Liver (tissue), 2 donors: ENCODE results near the gene EHBP1.

Source experiments
- CTCF ChIP-seq: fragments of 150-350 bp; IDR thresholded peaks from 2 replicates; pipeline ENCODE4 v1.5.1; 2017; ENCODE audit warnings: improper control_type of control experiment, low read depth, low read length; ENCODE audit not compliant: missing input control
- FOXA2 ChIP-seq: IDR thresholded peaks from 2 replicates; pipeline ENCODE4 v1.6.1; 2016; ENCODE audit warnings: antibody characterized with exemption
- REST ChIP-seq: IDR thresholded peaks from 2 replicates; pipeline ENCODE4 v1.6.1; 2016; ENCODE audit warnings: antibody characterized with exemption, mild to moderate bottlenecking
- ZBTB33 ChIP-seq: IDR thresholded peaks from 2 replicates; pipeline ENCODE4 v1.6.1; 2016; ENCODE audit warnings: antibody characterized with exemption
- donor health status: healthy.

GRCh38 chr2:62971936-62972335 lies 266.4 kb downstream of the EHBP1 start:
- no peak for TF ChIP-seq REST
- no peak for TF ChIP-seq CTCF
- no peak for TF ChIP-seq FOXA2
- no peak for TF ChIP-seq ZBTB33
